GM19023 (cell line): Measurements from ENCODE around the gene ADARB2.

Experiments
- ATAC-seq: cut with Tn5 transposase; IDR thresholded peaks from one replicate; pipeline ENCODE4 v1.9.1; 2021; ENCODE audit warnings: mild to moderate bottlenecking, moderate library complexity; ENCODE audit not compliant: unreplicated experiment

The ADARB2 gene

DNA sequence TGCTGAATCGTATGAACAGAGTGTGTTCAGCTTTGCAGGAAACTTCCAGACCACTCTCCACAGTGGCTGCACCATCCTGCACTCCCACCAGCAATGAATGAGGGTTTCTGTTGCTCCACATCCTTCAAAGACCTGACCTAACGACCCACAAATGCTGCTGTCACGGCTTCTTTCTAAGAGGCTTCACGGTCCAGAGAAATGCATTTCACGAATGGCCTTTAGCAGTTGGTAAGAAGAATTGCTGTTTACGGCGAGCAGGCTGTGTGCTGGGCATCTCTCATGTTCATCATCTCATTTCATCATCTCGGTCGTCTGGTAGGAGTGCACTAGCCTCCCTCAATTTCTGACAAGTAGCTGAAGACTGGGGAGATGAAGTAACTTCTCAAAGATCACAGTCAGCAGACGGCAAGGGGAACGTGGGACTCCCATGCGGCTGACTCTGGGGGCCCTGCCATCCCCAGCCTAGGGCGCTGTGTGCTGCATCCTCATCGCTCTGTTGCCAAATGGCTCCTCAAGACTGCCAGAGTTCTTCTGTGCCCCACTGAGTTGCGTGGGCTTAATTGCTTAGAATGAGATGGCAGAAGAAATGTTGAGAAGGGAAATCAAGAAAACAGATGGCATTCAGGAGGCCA lies 72.9 kb downstream of the ADARB2 start:
- no peak for ATAC-seq

- no peak for ATAC-seq
Observed at GRCh38 chr10:1663226-1663625, 74.1 kb downstream of the ADARB2 start.

- no peak for ATAC-seq
Observed at GRCh38 chr10:1662438-1663025, 74.8 kb downstream of the ADARB2 start.

GRCh38 chr10:1661859-1662437 lies 75.4 kb downstream of the ADARB2 start:
- ATAC-seq, result no peak

GRCh38 chr10:1661416-1661815 lies 75.9 kb downstream of the ADARB2 start:
- no peak for ATAC-seq

DNA sequence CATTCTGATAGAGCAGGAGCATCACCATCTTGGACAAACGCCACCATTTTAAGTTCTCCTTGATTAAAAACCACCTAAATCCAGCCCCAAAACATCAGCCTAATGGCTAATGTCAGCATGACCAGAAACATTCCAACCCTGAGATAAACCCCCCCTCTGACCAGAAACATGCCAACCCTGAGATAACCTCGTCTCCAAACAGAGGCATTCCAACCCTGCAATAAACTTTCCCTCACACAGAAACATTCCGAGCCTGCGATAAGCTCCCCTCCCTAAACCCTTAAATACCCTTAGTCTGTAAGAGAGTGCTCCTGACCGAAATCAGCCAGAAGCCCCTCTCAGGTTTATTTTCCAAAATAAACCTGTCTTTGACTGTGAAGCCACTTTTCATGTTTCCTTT lies 76.5 kb downstream of the ADARB2 start:
- no peak for ATAC-seq

- no peak for ATAC-seq
Observed at GRCh38 chr10:1660386-1660785, 76.9 kb downstream of the ADARB2 start.

DNA sequence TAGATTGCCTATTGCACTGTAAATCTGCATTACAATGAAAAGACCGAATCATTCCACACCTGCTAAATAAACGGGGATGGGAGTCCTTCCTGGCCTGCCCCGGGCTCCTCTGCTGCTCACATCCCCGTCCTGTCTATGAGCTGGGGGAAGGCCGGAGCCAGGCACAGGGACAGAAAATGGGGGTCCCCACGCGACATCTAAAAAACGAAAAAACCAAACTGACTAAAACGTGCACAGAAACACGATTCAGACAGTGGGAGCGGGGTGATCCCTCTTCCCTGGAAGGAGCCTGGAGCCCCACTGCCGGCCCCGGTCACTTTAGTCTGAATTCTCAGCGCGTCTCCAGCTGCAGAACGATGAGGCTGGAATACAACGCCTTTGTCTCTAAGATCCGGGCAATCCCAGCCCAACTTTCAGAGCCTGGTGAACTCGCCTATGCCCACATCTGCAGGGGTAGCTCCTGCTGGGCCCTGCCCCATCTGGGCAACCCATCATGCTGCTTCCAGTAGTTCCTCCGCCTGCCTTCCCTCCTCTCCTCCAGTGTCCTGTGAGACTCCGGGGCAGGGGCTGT lies 78.0 kb downstream of the ADARB2 start:
- no peak for ATAC-seq

GRCh38 chr10:1658658-1659057 lies 78.7 kb downstream of the ADARB2 start:
- ATAC-seq, result no peak

DNA sequence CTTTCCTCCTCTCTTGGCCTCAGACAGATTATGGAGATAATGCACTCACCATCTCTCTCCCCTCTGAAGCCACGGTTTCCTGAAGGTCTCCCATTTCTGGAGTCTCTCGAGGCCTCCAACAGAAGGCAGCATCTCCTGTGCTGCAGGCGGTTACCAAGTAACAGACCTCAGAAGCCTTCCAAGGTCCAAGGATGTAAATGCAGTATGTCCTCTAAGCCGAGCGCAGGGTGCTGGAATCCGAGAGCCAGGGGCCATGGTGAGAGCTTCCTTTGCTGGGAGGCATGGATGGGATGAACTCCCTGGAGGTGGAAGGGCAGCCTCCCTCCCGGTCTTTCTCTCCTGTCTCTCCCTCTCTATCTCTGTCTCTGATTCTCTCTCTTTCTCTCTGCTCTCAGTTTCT lies 79.8 kb downstream of the ADARB2 start:
- ATAC-seq, result no peak

DNA sequence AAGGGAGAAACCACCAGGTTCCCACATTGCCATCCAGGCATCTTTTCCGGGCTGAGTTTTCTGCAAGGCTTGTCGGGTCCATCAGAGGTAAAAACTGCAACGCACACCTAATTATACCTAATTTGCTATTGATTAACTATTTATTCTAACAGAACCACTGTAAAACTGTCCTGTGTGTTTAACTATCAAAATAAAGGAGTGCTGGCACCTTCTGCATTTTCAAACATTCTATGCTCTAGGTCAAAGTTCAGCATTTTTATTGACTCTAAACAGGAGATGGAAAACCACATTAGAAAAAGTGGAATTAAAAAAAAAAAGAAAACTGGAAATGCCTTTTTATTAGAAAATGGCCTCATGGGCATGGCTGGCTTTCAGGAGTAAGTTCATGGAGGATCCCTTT lies 82.0 kb downstream of the ADARB2 start:
- ATAC-seq, result no peak

DNA sequence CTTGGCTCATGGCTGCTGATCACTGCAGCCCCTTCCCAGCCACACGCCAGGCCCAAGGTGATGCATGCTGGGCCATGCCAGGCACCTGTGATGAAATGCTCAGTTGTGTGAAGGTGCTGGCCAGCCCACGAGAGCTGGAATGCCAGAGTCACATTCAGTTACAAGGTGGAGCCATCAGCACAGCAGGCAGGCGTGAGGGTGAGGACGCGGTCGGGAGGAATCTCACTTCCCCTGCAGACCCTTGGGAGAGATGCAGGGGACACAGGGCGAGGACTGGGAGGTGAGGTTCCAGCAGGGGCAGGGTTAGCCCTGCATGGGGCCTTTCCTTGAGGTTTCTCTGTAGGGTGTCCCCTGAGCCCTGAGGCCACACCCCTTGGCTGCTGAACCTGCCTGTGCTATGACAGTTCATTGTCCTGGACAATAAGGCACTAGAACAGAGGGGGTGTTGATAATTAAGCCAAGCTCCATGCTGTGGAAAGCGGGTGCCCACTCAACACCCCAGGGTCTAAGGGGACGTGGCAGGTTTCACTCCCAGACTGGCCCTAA lies 82.4 kb downstream of the ADARB2 start:
- ATAC-seq, result no peak

- no peak for ATAC-seq
Observed at GRCh38 chr10:1654247-1654646, 83.1 kb downstream of the ADARB2 start.

- ATAC-seq, result no peak
Observed at GRCh38 chr10:1653321-1653720, 84.0 kb downstream of the ADARB2 start.

DNA sequence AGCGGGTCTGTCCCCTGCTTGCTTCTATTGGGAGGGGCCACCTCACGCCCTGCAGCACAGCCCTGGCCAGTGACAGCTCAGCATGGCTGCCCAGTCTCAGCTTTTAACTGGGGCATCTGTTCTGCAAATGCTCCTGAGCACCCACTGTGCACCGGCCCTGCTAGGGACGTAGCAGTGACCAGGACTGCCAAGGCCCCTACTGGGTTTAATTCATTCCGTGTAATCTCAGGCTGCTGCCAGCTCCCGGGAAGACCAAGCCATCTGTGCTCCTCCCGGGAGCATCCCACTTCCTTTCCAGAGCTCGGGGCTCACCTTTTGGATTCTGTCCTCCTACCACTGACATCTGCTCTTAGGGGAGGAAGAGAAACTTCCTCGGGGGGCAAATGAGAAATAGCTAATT lies 85.2 kb downstream of the ADARB2 start:
- no peak for ATAC-seq

- no peak for ATAC-seq
Observed at GRCh38 chr10:1651270-1651966, 85.9 kb downstream of the ADARB2 start.

DNA sequence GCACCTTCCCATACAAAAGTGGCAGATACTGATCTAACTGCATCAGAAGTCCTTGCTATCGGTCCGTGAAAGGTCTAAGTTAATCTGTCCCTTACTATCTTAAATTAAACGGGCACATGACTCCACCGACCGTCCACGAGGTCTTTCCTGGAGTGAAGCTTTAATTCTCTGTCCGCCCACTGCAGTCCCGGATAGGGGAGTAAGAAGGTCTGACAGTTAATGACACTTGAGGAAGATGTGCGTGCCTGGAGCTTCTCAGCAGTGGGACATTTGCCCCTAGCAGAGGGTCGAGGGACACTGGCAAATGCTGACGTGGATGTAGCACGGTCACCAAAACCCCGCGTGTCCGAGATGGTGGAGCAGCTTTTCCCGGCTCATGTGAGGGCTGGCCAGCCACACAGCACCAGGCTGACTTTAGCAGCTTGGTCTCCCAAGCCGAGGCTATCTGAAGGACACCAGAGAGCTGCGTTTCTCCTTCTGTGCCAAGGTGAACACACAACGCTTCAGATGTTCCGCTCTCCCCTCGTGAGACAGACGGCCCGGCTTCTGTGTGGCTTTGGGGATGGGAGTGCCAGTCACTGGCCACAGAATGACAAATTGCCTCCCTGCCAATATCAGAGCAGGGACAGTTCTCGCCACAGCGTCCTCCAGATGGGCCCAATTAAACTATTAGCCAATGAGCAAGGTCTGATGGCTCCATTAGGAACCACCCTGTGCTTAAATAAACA lies 86.6 kb downstream of the ADARB2 start:
- no peak for ATAC-seq

DNA sequence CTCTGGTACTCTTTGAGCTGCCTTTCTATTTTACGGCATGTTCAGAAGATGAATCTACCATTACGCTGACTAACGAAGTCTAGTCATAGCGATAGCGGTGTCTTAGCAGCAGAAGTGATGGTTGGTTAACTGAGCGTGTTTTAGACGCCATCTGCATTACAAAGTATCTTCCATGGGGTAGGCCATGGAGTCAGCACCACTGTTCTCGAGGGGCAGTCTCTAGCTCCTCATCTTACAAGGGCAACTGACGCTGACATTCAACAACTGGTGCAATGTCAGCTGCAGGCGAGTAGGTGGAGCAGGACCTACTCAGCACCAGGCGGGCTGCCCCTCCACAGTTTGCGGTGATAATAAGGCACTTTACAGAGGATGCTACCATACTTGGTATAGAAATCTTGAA lies 88.7 kb downstream of the ADARB2 start:
- ATAC-seq, result no peak

DNA sequence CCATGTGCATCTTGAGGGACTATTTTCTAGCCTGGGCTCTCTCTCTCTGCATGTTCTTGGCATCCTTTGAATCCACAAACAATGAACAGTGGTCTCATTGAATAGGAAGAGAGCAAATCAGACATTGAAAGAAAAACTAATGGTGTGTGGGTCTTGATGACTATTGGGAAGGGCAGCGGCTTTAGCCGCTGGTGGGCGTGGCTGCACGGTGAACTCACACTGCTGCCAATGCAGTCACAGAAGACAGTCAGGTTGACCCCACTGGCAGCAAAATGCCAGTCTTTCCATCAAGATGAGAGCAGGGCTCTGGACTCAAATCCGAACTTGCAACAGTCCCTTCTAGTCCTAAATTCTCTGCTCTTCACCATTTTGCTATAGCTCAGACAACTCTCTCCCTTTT lies 91.0 kb downstream of the ADARB2 start:
- no peak for ATAC-seq

- no peak for ATAC-seq
Observed at GRCh38 chr10:1645896-1646295, 91.4 kb downstream of the ADARB2 start.

GRCh38 chr10:1644191-1644711 lies 93.1 kb downstream of the ADARB2 start:
- ATAC-seq, result no peak
